ENCODE data around the gene SUGP2. TPM values are rescaled to one million over a fixed set of nuclear protein-coding genes. Genes with fewer than 3 reads are reported as not detected.
"Not testable (repeated sequence)": the region's sequence is repeated elsewhere in the genome, so short reads cannot be mapped to it uniquely, and the experiment has no call there.

The SUGP2 gene
- total RNA-seq, 1 donor from 2014 or later = 29.5 TPM

DNA sequence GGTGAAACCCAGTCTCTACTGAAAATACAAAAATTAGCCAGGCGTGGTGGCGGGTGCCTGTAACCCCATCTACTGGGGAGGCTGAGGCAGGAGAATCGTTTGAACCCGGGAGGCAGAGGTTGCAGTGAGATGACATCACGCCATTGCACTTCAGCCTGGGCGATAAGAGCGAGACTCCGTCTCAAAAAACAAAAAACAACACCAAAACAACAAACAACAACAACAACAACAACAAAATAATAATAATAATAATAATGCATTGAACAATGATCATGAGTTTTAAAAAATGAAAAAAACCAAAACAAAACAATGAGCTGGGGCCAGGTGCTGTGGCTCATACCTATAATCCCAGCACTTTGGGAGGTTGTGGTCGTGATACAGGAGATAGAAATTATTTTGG lies 69.2 kb downstream of the SUGP2 start:
- TF ChIP-seq CTCF (IDR thresholded peaks at IDR 0.05; ENCODE audit: insufficient read depth, low read length, poor library complexity, severe bottlenecking) = no peak
- Histone ChIP-seq H3K27me3 (ENCODE audit: control insufficient read depth, insufficient read depth, low read length) (peaks cover 11% of the 10 kb centered on the region), H3K36me3 (ENCODE audit: control insufficient read depth, insufficient read depth, low read length) (no peaks in the 10 kb centered on the region), H3K4me3 (ENCODE audit: low read depth, low read length) (no peak overlapping the region)
- DNase-seq (ENCODE audit: low read depth) = no peak

- no peak for DNase-seq (ENCODE audit: low read depth)
- H3K4me3 ChIP-seq (ENCODE audit: low read depth, low read length) = no peak overlapping the region
- TF ChIP-seq CTCF (IDR thresholded peaks at IDR 0.05; ENCODE audit: insufficient read depth, low read length, poor library complexity, severe bottlenecking) = no peak
- H3K36me3 ChIP-seq (ENCODE audit: control insufficient read depth, insufficient read depth, low read length) = no peaks in the 10 kb centered on the region
- peaks cover 11% of the 10 kb centered on the region for H3K27me3 ChIP-seq (ENCODE audit: control insufficient read depth, insufficient read depth, low read length)
Observed at GRCh38 chr19:18961767-18962620, 71.3 kb downstream of the SUGP2 start.

- no peak for TF ChIP-seq CTCF (IDR thresholded peaks at IDR 0.05; ENCODE audit: insufficient read depth, low read length, poor library complexity, severe bottlenecking)
- Histone ChIP-seq H3K27me3 (ENCODE audit: control insufficient read depth, insufficient read depth, low read length) (peaks cover 11% of the 10 kb centered on the region), H3K4me3 (ENCODE audit: low read depth, low read length) (no peak overlapping the region), H3K36me3 (ENCODE audit: control insufficient read depth, insufficient read depth, low read length) (no peaks in the 10 kb centered on the region)
- DNase-seq (ENCODE audit: low read depth) = no peak
Observed at GRCh38 chr19:18960370-18960769, 72.9 kb downstream of the SUGP2 start.

- no peak overlapping the region for H3K4me3 ChIP-seq (ENCODE audit: low read depth, low read length)
- TF ChIP-seq CTCF (IDR thresholded peaks at IDR 0.05; ENCODE audit: insufficient read depth, low read length, poor library complexity, severe bottlenecking) = no peak
- DNase-seq (ENCODE audit: low read depth) = no peak
Observed at GRCh38 chr19:18955042-18955441, 78.3 kb downstream of the SUGP2 start.

DNA sequence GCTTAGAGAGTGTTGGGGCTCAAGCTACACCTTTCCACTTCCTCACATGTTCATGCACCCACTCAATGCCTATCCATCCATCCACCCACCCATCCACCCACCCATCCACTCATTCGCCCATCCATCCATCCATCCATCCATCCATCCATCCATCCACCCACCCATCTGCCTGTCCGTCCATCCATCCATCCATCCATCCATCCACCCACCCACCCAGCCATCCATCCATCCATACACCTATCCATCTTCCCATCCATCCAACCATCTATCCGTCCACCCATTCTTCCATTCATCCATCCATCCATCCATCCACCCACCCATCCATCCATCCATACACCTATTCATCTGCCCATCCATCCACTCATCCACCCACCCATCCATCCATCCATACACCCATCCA lies 79.2 kb downstream of the SUGP2 start:
- no peak for TF ChIP-seq CTCF (IDR thresholded peaks at IDR 0.05; ENCODE audit: insufficient read depth, low read length, poor library complexity, severe bottlenecking)
- Histone ChIP-seq H3K27me3 (ENCODE audit: control insufficient read depth, insufficient read depth, low read length) (peaks cover 4% of the 10 kb centered on the region), H3K4me3 (ENCODE audit: low read depth, low read length) (no peak overlapping the region), H3K36me3 (ENCODE audit: control insufficient read depth, insufficient read depth, low read length) (no peaks in the 10 kb centered on the region)
- no peak for DNase-seq (ENCODE audit: low read depth)

More at GRCh38 chr19:18955042-18955441, 78.3 kb downstream of the SUGP2 start:
- Histone ChIP-seq H3K27me3 (ENCODE audit: control insufficient read depth, insufficient read depth, low read length) (peaks cover 4% of the 10 kb centered on the region), H3K36me3 (ENCODE audit: control insufficient read depth, insufficient read depth, low read length) (no peaks in the 10 kb centered on the region)

DNA sequence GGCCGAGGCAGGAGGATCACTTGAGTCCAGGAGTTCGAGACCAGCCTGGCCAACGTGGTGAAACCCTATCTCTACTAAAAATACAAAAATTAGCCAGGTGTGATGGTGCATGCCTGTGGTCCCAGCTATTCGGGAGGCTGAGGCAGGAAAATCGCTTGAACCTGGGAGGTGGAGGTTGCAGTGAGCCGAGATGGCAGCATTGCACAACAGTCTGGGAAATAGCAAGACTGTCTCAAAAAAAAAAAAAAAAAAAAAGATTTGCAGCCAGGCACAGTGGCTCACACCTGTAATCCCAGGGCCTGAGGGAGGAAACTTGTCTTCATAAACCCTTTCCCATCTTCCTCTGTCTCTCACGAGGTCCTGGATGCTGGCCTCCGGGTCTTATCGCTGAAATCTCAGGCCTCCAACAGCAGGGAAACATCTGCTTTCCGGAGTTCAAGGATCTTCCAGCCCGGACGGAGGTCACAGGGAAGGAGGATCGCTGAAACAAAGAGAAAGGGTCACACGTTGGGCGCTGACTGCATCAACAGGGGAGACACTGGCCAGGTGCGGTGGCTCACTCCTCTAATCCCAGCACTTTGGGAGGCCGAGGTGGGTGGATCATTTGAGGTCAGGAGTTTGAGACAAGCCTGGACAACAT lies 80.8 kb downstream of the SUGP2 start:
- not testable (repeated sequence) for H3K27me3 ChIP-seq (ENCODE audit: control insufficient read depth, insufficient read depth, low read length); H3K4me3 ChIP-seq (ENCODE audit: low read depth, low read length); DNase-seq (ENCODE audit: low read depth); H3K36me3 ChIP-seq (ENCODE audit: control insufficient read depth, insufficient read depth, low read length)

All from kidney epithelial cell (primary cell).